AG20443 (cell line): ENCODE data around the gene ESRRB.

ENCODE experiments used
- DNase-seq: peaks from one replicate; pipeline ENCODE4 v3.0.0; 2012; ENCODE audit warnings: low spot score, mixed read lengths

The ESRRB gene

GRCh38 chr14:76541594-76542219 is 165.8 kb downstream of the ESRRB start:
- DNase-seq, result no peak

GRCh38 chr14:76546426-76547221 is 170.7 kb downstream of the ESRRB start:
- DNase-seq, result no peak

DNA sequence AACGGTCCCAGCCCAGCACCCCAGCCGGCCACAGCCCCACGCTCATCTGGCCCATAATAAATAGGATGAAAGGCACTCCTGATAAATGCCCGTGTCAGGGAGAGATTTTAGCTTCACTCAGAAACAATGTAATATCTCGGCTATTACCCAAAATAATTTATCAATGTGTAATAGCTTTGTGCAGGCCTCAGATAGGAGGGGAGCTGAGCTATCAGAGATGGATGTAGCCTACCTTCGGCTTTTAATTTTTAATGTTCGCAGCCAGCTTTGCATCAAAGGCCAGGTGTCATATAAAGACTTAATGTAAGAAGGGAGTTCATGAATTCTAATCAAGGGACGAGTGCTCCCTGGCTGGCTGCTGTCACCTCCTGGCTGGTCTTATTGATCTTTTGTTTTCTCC is 171.9 kb downstream of the ESRRB start:
- no peak for DNase-seq

- DNase-seq, result no peak
Measured at GRCh38 chr14:76550534-76550933, 174.6 kb downstream of the ESRRB start.

GRCh38 chr14:76551116-76551515 is 175.2 kb downstream of the ESRRB start:
- no peak for DNase-seq
